Fibroblast of villous mesenchyme (primary cell): Measurements from ENCODE around the gene ABLIM1. TPM values are rescaled to one million over a fixed set of nuclear protein-coding genes. Genes with fewer than 3 reads are reported as not detected.

Experiments used
- DNase-seq: peaks from one replicate; pipeline ENCODE4 v3.0.0-alpha.2; 2010; ENCODE audit warnings: low read depth
- H3K4me3 ChIP-seq: 2 replicates; pipeline ENCODE4 v1.5.1; 2011; ENCODE audit warnings: low read depth, mild to moderate bottlenecking, low read length
- CTCF ChIP-seq: IDR thresholded peaks from 2 replicates; pipeline ENCODE4 v1.5.1; 2012; ENCODE audit warnings: low read depth, mild to moderate bottlenecking, low read length; ENCODE audit not compliant: insufficient read depth
- total RNA-seq: library from RNA; depleted of rRNA; stranded (reverse); fragments of >200 nt; gene quantifications from 2 replicates; pipeline ENCODE4 v1.2.3, GENCODE V29; 2012

The ABLIM1 gene
- total RNA-seq, 1 donor, result 18.6 TPM

- H3K4me3 ChIP-seq, result no peak overlapping the region
- peak; percentile 30 for DNase-seq
- peak; percentile 78 for TF ChIP-seq CTCF
These were observed 36.7 kb upstream of the ABLIM1 start for GRCh38 chr10:114694752-114695151.

- DNase-seq, result no peak
- TF ChIP-seq CTCF, result no peak
- no peak overlapping the region for H3K4me3 ChIP-seq
These were observed 36.0 kb upstream of the ABLIM1 start for GRCh38 chr10:114694062-114694461.

GRCh38 chr10:114691442-114691941 lies 33.4 kb upstream of the ABLIM1 start:
- H3K4me3 ChIP-seq, result no peak overlapping the region
- no peak for TF ChIP-seq CTCF
- peak; percentile 37 for DNase-seq

GRCh38 chr10:114688786-114689185 lies 30.7 kb upstream of the ABLIM1 start:
- H3K4me3 ChIP-seq, result no peak overlapping the region
- no peak for TF ChIP-seq CTCF
- DNase-seq, result no peak

- H3K4me3 ChIP-seq, result no peak overlapping the region
- DNase-seq, result no peak
These were observed 29.4 kb upstream of the ABLIM1 start for GRCh38 chr10:114687459-114687858.

GRCh38 chr10:114686013-114686412 lies 27.9 kb upstream of the ABLIM1 start:
- no peak for DNase-seq
- no peak overlapping the region for H3K4me3 ChIP-seq
- TF ChIP-seq CTCF, result no peak

More at GRCh38 chr10:114687459-114687858, 29.4 kb upstream of the ABLIM1 start:
- no peak for TF ChIP-seq CTCF

- no peak overlapping the region for H3K4me3 ChIP-seq
- TF ChIP-seq CTCF, result no peak
- DNase-seq, result no peak
These were observed 27.4 kb upstream of the ABLIM1 start for GRCh38 chr10:114685456-114685855.
